Measurements from ENCODE around the gene SMYD5. TPM values are rescaled to one million over a fixed set of nuclear protein-coding genes. Genes with fewer than 3 reads are reported as not detected.

SMYD5 gene
- total RNA-seq, 4 donors from 2014 or later: 17.0 to 38.4 (median 20.0) TPM

DNA sequence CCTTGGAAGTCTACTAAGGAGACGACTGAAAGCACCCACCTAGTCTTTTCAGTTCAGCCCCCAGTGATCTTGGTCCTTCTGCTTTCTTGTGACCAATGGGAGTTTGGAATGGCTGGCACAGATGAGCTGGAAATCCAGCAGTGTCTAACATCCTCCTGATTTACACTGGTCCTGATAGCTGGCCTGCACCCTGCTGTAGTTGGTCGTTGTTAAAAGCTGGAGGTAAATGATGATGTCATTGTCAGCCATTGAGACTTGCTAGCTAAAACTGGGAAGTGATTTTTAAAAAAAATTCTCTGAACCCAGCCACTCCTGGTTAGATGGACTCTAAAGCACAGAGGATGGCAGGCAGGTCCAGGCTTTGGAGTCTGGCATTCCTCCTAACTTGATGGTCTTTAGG, 39.4 kb downstream of the SMYD5 start:
- TF ChIP-seq CTCF (IDR thresholded peaks at IDR 0.05) (no peak), POLR2A (IDR thresholded peaks at IDR 0.05) (no peak), POLR2AphosphoS5 (IDR thresholded peaks at IDR 0.05) (no peak), EP300 (IDR thresholded peaks at IDR 0.05) (no peak)
- no peak overlapping the region for H3K4me3 ChIP-seq
- H3K27ac ChIP-seq: no peak overlapping the region
- WGBS: 52% methylated on average over 2 of the region's 2 CpGs
- H3K36me3 ChIP-seq: peaks cover 61% of the 10 kb centered on the region
- DNase-seq (ENCODE audit: low spot score in 2 of 2): no peak
- H3K4me1 ChIP-seq: no peaks in the 10 kb centered on the region
- H3K9me3 ChIP-seq: no peaks in the 10 kb centered on the region
- no peaks in the 10 kb centered on the region for H3K27me3 ChIP-seq

GRCh38 chr2:73253901-73254300, 39.9 kb downstream of the SMYD5 start:
- no peak for TF ChIP-seq CTCF (IDR thresholded peaks at IDR 0.05)
- TF ChIP-seq POLR2AphosphoS5 (IDR thresholded peaks at IDR 0.05): no peak
- TF ChIP-seq POLR2A (IDR thresholded peaks at IDR 0.05): no peak
- TF ChIP-seq EP300 (IDR thresholded peaks at IDR 0.05): no peak
- no peak for DNase-seq (ENCODE audit: low spot score in 2 of 2)
- WGBS: 86% methylated on average over 3 of the region's 3 CpGs
- Histone ChIP-seq H3K9me3 (no peaks in the 10 kb centered on the region), H3K27ac (no peak overlapping the region), H3K4me3 (no peak overlapping the region), H3K27me3 (no peaks in the 10 kb centered on the region), H3K4me1 (no peaks in the 10 kb centered on the region), H3K36me3 (peaks cover 58% of the 10 kb centered on the region)

- Histone ChIP-seq H3K4me3 (no peak overlapping the region), H3K27ac (no peak overlapping the region), H3K27me3 (no peaks in the 10 kb centered on the region), H3K9me3 (no peaks in the 10 kb centered on the region), H3K4me1 (no peaks in the 10 kb centered on the region), H3K36me3 (peaks cover 53% of the 10 kb centered on the region)
- WGBS: 92% methylated on average over 7 of the region's 7 CpGs
- no peak for DNase-seq (ENCODE audit: low spot score in 2 of 2)
- no peak for TF ChIP-seq POLR2AphosphoS5 (IDR thresholded peaks at IDR 0.05)
- no peak for TF ChIP-seq EP300 (IDR thresholded peaks at IDR 0.05)
- no peak for TF ChIP-seq CTCF (IDR thresholded peaks at IDR 0.05)
- TF ChIP-seq POLR2A (IDR thresholded peaks at IDR 0.05): no peak
These were observed 40.4 kb downstream of the SMYD5 start for GRCh38 chr2:73254343-73255006.

DNA sequence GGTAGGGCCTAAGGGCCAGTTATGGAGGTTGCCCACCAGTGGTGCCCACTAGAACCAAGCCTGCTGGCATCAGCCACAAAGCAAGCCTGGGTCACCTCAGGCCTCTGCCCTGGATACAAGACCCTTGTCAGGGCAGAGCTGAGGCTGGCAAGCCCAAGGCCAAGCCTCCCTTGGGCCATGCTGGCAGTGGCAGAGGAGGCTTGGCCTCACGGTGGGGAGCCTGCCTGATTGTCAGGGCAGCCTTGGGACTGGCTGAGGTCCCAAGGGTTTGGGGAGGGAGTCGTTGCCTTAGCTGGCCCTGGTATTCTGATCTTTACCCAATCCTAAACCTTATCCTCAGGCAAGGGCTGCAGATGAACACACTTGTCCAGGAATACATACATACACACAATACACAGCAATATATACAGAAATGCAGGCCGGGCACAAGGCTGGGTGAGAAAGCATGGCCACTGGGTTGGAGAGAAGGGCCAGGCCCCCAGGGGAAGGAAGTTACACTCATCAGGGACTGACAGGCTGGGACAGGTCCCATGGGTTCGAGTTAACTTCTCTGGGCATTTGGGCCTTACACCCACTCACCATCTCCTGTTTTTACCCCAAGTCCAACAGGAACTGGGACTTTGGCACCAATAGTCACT, 41.1 kb downstream of the SMYD5 start:
- no peak for DNase-seq (ENCODE audit: low spot score in 2 of 2)
- Histone ChIP-seq H3K27me3 (no peaks in the 10 kb centered on the region), H3K4me3 (no peak overlapping the region), H3K4me1 (no peaks in the 10 kb centered on the region), H3K36me3 (peaks cover 47% of the 10 kb centered on the region), H3K27ac (no peak overlapping the region), H3K9me3 (no peaks in the 10 kb centered on the region)
- WGBS: 52% methylated on average over 3 of the region's 4 CpGs
- TF ChIP-seq EP300 (IDR thresholded peaks at IDR 0.05) (no peak), CTCF (IDR thresholded peaks at IDR 0.05) (no peak), POLR2A (IDR thresholded peaks at IDR 0.05) (no peak), POLR2AphosphoS5 (IDR thresholded peaks at IDR 0.05) (no peak)

- WGBS: 75% methylated on average over 4 of the region's 5 CpGs
- H3K4me1 ChIP-seq: no peaks in the 10 kb centered on the region
- no peak overlapping the region for H3K4me3 ChIP-seq
- no peak overlapping the region for H3K27ac ChIP-seq
- no peak for TF ChIP-seq POLR2AphosphoS5 (IDR thresholded peaks at IDR 0.05)
- TF ChIP-seq POLR2A (IDR thresholded peaks at IDR 0.05): no peak
- no peak for TF ChIP-seq CTCF (IDR thresholded peaks at IDR 0.05)
- no peak for TF ChIP-seq EP300 (IDR thresholded peaks at IDR 0.05)
- H3K9me3 ChIP-seq: no peaks in the 10 kb centered on the region
- DNase-seq (ENCODE audit: low spot score in 2 of 2): no peak
- no peaks in the 10 kb centered on the region for H3K27me3 ChIP-seq
- peaks cover 37% of the 10 kb centered on the region for H3K36me3 ChIP-seq
These were observed 42.0 kb downstream of the SMYD5 start for GRCh38 chr2:73255907-73256617.
